HG03558 (cell line): ENCODE results near the gene INIP.
"Not testable (repeated sequence)": the region's sequence is repeated elsewhere in the genome, so short reads cannot be mapped to it uniquely, and the experiment has no call there.

ENCODE experiments used
- ATAC-seq: cut with Tn5 transposase; IDR thresholded peaks from one replicate; pipeline ENCODE4 v1.9.1; 2021; ENCODE audit warnings: moderate number of reproducible peaks; ENCODE audit not compliant: unreplicated experiment; ENCODE audit errors: extremely low read depth

Gene INIP

GRCh38 chr9:112743216-112743836, 25.4 kb upstream of the INIP start:
- ATAC-seq: no peak

- no peak for ATAC-seq
These were observed 17.0 kb upstream of the INIP start for GRCh38 chr9:112734892-112735291.

- ATAC-seq: no peak
These were observed 14.1 kb upstream of the INIP start for GRCh38 chr9:112731971-112732370.

- no peak for ATAC-seq
These were observed 10.5 kb upstream of the INIP start for GRCh38 chr9:112728401-112728800.

- no peak for ATAC-seq
These were observed 8.5 kb upstream of the INIP start for GRCh38 chr9:112726428-112726827.

GRCh38 chr9:112725961-112726360, 8.0 kb upstream of the INIP start:
- no peak for ATAC-seq

GRCh38 chr9:112722749-112723148, 4.8 kb upstream of the INIP start:
- not testable (repeated sequence) for ATAC-seq

- ATAC-seq: no peak
These were observed 2.3 kb upstream of the INIP start for GRCh38 chr9:112720113-112720780.

GRCh38 chr9:112719696-112720095, 1.8 kb upstream of the INIP start:
- no peak for ATAC-seq

- ATAC-seq: no peak
These were observed 1.3 kb upstream of the INIP start for GRCh38 chr9:112719241-112719691.

GRCh38 chr9:112712678-112713077, 5.2 kb downstream of the INIP start:
- ATAC-seq: no peak

GRCh38 chr9:112711050-112711689, 6.7 kb downstream of the INIP start:
- no peak for ATAC-seq

- ATAC-seq: no peak
These were observed 12.0 kb downstream of the INIP start for GRCh38 chr9:112705768-112706427.

- ATAC-seq: no peak
These were observed 14.6 kb downstream of the INIP start for GRCh38 chr9:112703304-112703703.

GRCh38 chr9:112700085-112700484, 17.8 kb downstream of the INIP start:
- ATAC-seq: no peak

- peak; percentile 76 for ATAC-seq
These were observed 18.7 kb downstream of the INIP start for GRCh38 chr9:112699230-112699629.

GRCh38 chr9:112696461-112696860, 21.5 kb downstream of the INIP start:
- no peak for ATAC-seq

- no peak for ATAC-seq
These were observed 23.0 kb downstream of the INIP start for GRCh38 chr9:112694706-112695555.

GRCh38 chr9:112689161-112689740, 28.7 kb downstream of the INIP start:
- ATAC-seq: no peak
